ENCODE measurements around the gene TMPRSS2.

DNA sequence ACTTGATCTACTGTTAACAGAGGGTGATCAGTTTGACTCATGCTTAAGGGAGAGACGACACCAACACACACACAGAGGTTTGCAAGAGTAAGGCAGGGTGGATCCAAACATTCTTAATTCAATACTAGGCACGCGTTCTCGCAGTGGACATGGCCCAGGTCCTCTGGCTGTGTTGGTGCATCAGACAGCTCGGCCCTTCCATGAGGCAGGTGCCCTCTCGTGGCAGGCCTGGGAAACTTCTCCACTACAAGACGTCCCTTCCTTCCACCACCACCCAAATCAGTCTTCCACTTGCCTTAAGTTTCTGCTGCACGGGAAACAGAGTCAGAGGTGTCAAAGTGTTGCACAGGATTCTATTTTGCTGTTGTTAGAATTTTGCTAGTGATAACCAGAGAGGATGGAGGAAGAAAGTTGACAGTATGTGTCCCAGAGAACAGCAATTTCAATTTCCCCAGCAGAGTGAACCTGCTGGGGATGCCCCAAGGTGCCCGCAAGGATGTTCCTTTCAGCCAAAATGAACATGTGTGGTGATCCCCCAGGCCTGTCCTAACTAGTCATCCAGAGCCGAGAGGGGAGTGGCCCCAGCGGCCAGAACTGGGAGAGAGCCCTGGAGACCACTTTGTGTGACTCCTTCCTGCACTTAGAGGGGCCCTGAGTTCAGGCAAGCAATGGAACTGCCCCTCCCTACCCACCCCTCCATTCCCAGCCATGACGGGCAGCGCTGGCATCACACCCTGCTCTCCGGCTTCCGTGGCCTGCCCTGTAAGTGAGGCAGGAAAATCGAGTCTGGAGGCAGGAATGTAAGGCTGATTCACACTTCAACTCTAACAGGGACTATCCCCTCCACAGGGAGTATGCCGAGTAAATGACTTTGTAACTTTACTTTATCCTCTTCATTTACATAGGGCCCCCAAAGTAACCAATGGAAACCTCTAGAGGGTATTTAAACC, 47.1 kb downstream of the TMPRSS2 start:
- TF ChIP-seq, protein P1, sequence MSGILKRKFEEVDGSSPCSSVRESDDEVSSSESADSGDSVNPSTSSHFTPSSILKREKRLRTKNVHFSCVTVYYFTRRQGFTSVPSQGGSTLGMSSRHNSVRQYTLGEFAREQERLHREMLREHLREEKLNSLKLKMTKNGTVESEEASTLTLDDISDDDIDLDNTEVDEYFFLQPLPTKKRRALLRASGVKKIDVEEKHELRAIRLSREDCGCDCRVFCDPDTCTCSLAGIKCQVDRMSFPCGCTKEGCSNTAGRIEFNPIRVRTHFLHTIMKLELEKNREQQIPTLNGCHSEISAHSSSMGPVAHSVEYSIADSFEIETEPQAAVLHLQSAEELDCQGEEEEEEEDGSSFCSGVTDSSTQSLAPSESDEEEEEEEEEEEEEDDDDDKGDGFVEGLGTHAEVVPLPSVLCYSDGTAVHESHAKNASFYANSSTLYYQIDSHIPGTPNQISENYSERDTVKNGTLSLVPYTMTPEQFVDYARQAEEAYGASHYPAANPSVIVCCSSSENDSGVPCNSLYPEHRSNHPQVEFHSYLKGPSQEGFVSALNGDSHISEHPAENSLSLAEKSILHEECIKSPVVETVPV (CRISPR knock-in tag; IDR thresholded peaks at IDR 0.05) = no peak
- TF ChIP-seq OSR1 (CRISPR knock-in tag; IDR thresholded peaks at IDR 0.05) (no peak), ESRRG (CRISPR knock-in tag; IDR thresholded peaks at IDR 0.05) (no peak)

Measured in SK-N-SH treated with all-trans-retinoic acid at 6 μM for 48 hours (cell line).